ENCODE results near the gene ASTE1. TPM values are rescaled to one million over a fixed set of nuclear protein-coding genes. Genes with fewer than 3 reads are reported as not detected.
"Not testable (repeated sequence)": the region's sequence is repeated elsewhere in the genome, so short reads cannot be mapped to it uniquely, and the experiment has no call there.

The ASTE1 gene, protein sequence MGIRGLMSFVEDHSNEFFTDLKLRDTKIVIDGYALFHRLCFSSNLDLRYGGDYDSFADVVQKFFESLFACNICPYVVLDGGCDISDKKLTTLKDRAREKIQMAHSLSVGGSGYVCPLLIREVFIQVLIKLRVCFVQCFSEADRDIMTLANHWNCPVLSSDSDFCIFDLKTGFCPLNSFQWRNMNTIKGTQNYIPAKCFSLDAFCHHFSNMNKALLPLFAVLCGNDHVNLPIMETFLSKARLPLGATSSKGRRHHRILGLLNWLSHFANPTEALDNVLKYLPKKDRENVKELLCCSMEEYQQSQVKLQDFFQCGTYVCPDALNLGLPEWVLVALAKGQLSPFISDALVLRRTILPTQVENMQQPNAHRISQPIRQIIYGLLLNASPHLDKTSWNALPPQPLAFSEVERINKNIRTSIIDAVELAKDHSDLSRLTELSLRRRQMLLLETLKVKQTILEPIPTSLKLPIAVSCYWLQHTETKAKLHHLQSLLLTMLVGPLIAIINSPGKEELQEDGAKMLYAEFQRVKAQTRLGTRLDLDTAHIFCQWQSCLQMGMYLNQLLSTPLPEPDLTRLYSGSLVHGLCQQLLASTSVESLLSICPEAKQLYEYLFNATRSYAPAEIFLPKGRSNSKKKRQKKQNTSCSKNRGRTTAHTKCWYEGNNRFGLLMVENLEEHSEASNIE
- total RNA-seq (2014; rRNA removed; shearing (Covaris generic)): 6.5 and 6.7 TPM in 2 replicates

GRCh38 chr3:131026321-131027151 is at the start of gene ASTE1, which contains the start of gene NEK11:
ASTE1 (minus strand) TSS chr3:131026825; CDS start chr3:131025306, 1,519 bp downstream.
NEK11 (plus strand) TSS chr3:131026877; CDS start chr3:131029709, 2,832 bp downstream.
- Histone ChIP-seq H3K27me3 (ENCODE audit: control insufficient read depth, insufficient read depth, low read length) (no peaks in the 10 kb centered on the region; the same call in 1 of the 2 replicates), H3K36me3 (replicated peaks; ENCODE audit: control insufficient read depth, insufficient read depth, low read length) (no peaks in the 10 kb centered on the region; the same call in 1 of the 2 replicates), H3K4me3 (ENCODE audit: insufficient read depth, low read depth, low read length) (peak within 1 kb of the TSS; percentile 83)
- DNase-seq: peak; percentile 85

DNA sequence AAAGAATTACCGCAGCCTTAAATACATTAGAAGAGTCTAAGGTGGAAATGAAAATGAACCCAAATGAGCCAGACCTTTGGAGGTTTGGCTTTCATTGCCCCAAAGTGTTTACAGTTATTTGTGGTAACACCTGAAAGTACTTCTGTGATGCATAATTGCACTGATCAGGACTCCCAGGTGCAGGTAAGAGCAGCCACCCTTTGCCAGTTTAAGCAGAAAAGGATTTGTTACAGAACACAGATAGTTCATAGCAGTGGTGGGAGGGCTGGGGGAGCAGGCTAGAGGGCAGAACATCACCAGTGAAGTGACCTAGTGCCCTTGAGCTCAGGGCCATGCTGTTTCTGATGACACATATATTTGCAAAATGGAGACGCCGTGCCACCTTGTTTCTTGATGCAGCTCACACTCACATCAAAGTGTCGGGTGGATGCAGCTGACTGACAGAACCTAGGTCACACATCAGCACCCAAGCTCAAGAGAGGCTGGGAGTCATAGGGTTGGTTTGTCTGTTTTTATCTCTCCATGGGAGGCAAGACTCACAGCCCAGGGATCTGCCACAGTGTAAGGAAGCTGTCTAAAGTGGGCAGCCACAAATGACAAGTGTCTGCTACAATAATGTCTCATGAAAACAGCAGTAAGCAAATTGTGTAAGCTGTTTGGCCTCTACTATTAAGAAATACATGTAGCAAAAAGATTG is 49.2 kb upstream of the ASTE1 start:
- Histone ChIP-seq H3K36me3 (replicated peaks; ENCODE audit: control insufficient read depth, insufficient read depth, low read length) (no peaks in the 10 kb centered on the region), H3K4me3 (ENCODE audit: insufficient read depth, low read depth, low read length) (no peak overlapping the region), H3K27me3 (ENCODE audit: control insufficient read depth, insufficient read depth, low read length) (no peaks in the 10 kb centered on the region)
- no peak for DNase-seq

DNA sequence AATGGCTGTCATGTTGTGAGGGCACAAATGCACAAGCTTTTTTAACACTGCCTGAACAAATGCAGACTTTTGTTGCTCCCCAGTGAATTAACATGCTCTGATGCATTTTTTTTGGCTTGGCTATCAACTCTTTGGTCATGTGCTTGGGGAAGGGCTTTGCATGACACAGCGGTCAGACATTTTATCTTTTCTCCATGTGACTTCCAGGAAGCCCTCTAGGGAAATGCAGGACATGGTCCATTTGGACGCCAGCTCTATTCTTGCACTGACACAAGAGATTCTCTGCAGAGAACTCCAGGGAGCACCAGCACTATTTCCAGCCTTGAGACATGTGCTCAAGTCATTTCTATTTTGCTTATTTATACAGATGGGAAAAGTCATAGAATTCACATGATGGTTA is 46.2 kb upstream of the ASTE1 start:
- H3K36me3 ChIP-seq (replicated peaks; ENCODE audit: control insufficient read depth, insufficient read depth, low read length): no peaks in the 10 kb centered on the region
- H3K27me3 ChIP-seq (ENCODE audit: control insufficient read depth, insufficient read depth, low read length): no peaks in the 10 kb centered on the region
- DNase-seq: no peak

GRCh38 chr3:131072099-131072559 is 45.5 kb upstream of the ASTE1 start:
- no peak for DNase-seq
- H3K27me3 ChIP-seq (ENCODE audit: control insufficient read depth, insufficient read depth, low read length): no peaks in the 10 kb centered on the region
- H3K4me3 ChIP-seq (ENCODE audit: insufficient read depth, low read depth, low read length): no peak overlapping the region
- H3K36me3 ChIP-seq (replicated peaks; ENCODE audit: control insufficient read depth, insufficient read depth, low read length): no peaks in the 10 kb centered on the region

More for the DNA sequence above, 46.2 kb upstream of the ASTE1 start:
- no peak overlapping the region for H3K4me3 ChIP-seq (ENCODE audit: insufficient read depth, low read depth, low read length)

DNA sequence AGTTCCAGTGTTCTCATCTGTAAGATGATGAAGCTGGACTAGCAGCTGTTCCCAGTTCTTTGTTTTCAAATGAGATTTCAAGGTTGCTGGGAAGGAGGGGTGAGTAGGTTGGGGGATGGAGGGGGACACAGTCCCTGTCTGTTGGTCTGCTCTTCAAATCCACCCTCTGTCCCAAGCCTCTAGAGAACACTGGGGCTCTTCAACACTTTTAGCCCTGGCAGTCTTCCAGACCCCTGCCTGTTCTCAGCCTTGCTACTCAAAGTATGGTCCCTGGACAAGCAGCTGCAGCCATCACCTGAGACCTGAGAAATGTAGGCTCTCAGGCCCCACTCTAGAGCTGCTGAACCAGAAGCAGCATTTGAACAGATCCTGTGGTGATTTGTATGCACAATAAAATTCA is 41.4 kb upstream of the ASTE1 start:
- no peak for DNase-seq
- no peaks in the 10 kb centered on the region for H3K27me3 ChIP-seq (ENCODE audit: control insufficient read depth, insufficient read depth, low read length)

GRCh38 chr3:131053043-131053859 is 26.6 kb upstream of the ASTE1 start:
- no peaks in the 10 kb centered on the region for H3K36me3 ChIP-seq (replicated peaks; ENCODE audit: control insufficient read depth, insufficient read depth, low read length)
- no peaks in the 10 kb centered on the region for H3K27me3 ChIP-seq (ENCODE audit: control insufficient read depth, insufficient read depth, low read length)
- H3K4me3 ChIP-seq (ENCODE audit: insufficient read depth, low read depth, low read length): no peak overlapping the region
- no peak for DNase-seq

More for the DNA sequence above, 41.4 kb upstream of the ASTE1 start:
- Histone ChIP-seq H3K36me3 (replicated peaks; ENCODE audit: control insufficient read depth, insufficient read depth, low read length) (no peaks in the 10 kb centered on the region), H3K4me3 (ENCODE audit: insufficient read depth, low read depth, low read length) (no peak overlapping the region)

GRCh38 chr3:131050001-131050400 is 23.4 kb upstream of the ASTE1 start:
- Histone ChIP-seq H3K4me3 (ENCODE audit: insufficient read depth, low read depth, low read length) (no peak overlapping the region), H3K36me3 (replicated peaks; ENCODE audit: control insufficient read depth, insufficient read depth, low read length) (no peaks in the 10 kb centered on the region), H3K27me3 (ENCODE audit: control insufficient read depth, insufficient read depth, low read length) (no peaks in the 10 kb centered on the region)
- DNase-seq: no peak

GRCh38 chr3:131048030-131048429 is 21.4 kb upstream of the ASTE1 start:
- H3K27me3 ChIP-seq (ENCODE audit: control insufficient read depth, insufficient read depth, low read length): no peaks in the 10 kb centered on the region
- H3K4me3 ChIP-seq (ENCODE audit: insufficient read depth, low read depth, low read length): no peak overlapping the region
- DNase-seq: no peak
- no peaks in the 10 kb centered on the region for H3K36me3 ChIP-seq (replicated peaks; ENCODE audit: control insufficient read depth, insufficient read depth, low read length)

GRCh38 chr3:131047582-131047981 is 21.0 kb upstream of the ASTE1 start:
- Histone ChIP-seq H3K36me3 (replicated peaks; ENCODE audit: control insufficient read depth, insufficient read depth, low read length) (no peaks in the 10 kb centered on the region), H3K27me3 (ENCODE audit: control insufficient read depth, insufficient read depth, low read length) (no peaks in the 10 kb centered on the region), H3K4me3 (ENCODE audit: insufficient read depth, low read depth, low read length) (no peak overlapping the region)
- no peak for DNase-seq

DNA sequence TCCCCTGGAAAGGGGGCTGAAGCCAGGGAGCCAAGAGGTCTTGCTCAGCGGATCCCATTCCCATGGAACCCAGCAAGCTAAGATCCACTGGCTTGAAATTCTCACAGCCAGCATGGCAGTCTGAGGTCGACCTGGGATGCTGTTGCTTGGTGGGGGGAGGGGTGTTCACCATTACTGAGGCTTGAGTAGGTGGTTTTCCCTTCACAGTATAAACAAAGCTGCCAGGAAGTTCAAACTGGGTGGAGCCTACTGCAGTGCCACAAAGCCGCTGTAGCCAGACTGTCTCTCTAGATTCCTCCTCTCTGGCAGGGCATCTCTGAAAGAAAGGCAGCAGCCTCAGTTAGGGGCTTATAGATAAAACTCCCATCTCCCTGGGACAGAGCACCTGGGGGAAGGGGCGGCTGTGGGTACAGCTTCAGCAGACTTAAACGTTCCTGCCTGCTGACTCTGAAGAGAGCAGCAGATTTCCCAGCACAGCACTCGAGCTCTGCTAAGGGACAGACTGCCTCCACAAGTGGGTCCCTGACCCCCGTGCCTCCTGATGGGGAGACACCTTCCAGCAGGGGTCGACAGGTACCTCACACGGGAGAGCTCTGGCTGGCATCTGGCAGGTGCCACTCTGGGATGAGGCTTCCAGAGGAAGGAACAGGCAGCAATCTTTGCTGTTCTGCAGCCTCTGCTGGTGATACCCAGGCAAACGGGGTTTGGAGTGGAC is 15.8 kb upstream of the ASTE1 start:
- not testable (repeated sequence) for H3K4me3 ChIP-seq (ENCODE audit: insufficient read depth, low read depth, low read length); DNase-seq; H3K27me3 ChIP-seq (ENCODE audit: control insufficient read depth, insufficient read depth, low read length); H3K36me3 ChIP-seq (replicated peaks; ENCODE audit: control insufficient read depth, insufficient read depth, low read length)

DNA sequence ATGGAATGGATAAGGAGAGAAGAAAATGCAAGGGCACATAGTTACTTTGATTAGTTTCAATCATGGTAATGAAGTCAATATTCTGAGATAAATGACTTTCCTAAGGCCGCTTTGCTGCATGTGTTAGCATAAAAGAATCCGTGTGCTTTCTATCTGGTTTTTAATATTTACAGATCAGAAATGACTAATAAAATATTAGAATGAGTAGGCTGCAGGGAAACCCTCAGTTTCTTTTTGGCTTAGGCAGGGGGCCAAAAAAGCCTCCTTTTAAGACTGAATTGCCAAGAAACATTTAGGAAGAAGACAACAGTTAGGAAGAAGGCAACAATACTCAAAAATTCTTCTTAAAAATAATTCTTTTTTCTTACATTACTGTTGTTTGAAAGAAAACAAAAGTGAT is 11.7 kb upstream of the ASTE1 start:
- no peaks in the 10 kb centered on the region for H3K36me3 ChIP-seq (replicated peaks; ENCODE audit: control insufficient read depth, insufficient read depth, low read length)
- H3K4me3 ChIP-seq (ENCODE audit: insufficient read depth, low read depth, low read length): no peak overlapping the region
- H3K27me3 ChIP-seq (ENCODE audit: control insufficient read depth, insufficient read depth, low read length): no peaks in the 10 kb centered on the region
- DNase-seq: no peak

DNA sequence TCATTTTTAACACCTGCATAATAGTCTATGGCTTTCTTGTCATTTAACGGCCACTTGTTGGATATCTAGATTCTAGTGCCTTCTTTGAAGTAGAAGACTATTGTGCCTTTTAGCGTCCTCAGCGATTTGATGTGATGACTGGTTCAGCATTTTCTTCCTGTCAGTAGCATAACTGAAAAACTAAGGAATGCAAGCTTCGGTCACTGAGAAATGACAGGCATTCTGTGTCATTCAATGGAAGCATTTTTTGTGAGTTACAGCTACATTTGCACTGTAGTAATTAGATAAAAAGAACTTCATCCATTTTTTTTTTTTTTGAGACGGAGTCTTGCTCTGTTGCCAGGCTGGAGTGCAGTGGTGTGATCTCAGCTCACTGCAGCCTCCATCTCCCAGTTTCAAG is 10.4 kb upstream of the ASTE1 start:
- no peak for DNase-seq
- Histone ChIP-seq H3K36me3 (replicated peaks; ENCODE audit: control insufficient read depth, insufficient read depth, low read length) (no peaks in the 10 kb centered on the region), H3K27me3 (ENCODE audit: control insufficient read depth, insufficient read depth, low read length) (no peaks in the 10 kb centered on the region), H3K4me3 (ENCODE audit: insufficient read depth, low read depth, low read length) (no peak overlapping the region)
